Measurements from ENCODE around the gene NAA15. TPM values are rescaled to one million over a fixed set of nuclear protein-coding genes. Genes with fewer than 3 reads are reported as not detected.

NAA15 gene
- total RNA-seq, 2 donors from 2014 or later = 16.5 to 22.8 TPM

DNA sequence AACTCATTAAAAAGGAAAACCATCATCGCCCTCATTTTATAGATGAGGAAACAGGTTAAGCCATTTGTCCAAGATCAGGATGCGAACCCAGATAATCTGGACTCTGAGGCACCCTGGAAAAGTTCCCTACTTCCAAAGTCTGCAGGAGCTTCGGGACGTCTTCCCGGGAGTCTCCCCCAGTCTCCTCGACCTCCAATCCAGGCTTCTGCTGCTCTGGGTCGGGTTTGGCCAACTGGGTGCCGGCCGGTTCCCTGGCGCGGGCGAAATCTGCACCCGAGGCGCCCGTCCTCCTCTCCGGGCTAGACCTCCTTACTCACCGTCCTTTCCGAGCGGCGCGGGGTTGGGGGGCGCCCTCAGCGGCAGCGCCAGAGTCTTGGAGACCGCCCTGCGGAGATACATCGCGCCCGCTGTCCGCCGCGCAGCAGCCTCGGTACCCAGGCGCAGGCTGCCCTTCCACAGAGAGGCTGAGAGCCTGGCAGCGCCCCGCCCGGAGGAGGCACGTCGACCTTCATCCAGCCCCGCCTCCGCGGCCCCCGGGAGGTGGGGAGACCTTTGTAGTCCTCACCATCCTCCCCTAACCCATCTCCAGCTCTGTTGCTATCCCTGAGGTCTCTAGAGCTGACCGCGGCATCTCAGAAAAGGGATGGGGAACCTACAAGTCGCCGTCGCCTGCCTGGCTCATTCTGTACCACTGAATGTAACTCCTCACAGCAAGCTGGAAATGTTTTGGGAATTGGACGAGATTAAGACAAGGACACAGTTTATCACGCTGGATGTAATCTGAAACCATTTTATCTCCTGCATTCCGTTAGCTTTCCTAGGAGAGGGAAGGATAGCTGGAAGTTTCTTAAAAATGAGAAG is 21.3 kb upstream of the NAA15 start, which contains the start of gene MGARP:
MGARP (minus strand) TSS at position 466 of the 861 bp plus-strand sequence; CDS start at position 399, 67 bp downstream.
- no peak within 1 kb of the TSS for H3K27ac ChIP-seq

DNA sequence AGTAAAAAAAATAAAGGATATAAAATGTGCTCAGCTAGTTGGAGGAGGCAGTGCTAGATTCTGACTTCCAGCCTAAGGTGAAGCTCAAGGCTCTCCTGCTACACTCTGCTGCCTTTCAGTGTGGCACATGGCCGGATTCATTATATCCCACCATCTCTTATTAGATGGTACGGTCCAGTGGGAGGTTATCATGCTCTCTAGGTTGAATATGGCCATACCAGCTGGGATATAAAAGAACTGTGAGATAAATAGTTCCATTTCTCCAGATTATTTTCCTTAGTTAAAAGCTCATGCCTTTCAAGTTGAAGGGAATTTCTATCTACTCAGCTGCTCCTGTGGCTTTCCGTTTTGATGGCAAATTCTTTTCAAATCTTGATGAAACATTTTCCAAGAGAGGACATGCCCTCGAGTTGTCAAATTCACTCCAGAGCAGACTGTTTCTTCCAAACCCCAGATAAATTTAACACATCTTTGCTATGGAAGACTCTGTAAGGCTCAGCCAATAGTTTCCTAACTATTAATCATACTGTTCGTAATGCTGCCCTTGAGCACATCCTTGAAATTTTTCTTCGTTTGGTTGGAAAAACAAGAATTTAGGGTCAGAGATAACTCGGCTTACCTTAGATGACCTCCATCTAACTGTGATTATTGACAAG is 19.1 kb upstream of the NAA15 start:
- H3K9me3 ChIP-seq = no peaks in the 10 kb centered on the region
- no peak overlapping the region for H3K4me3 ChIP-seq
- WGBS, 2 donors = 44 to 50% methylated on average over 7 of the region's 7 CpGs
- TF ChIP-seq POLR2A (IDR thresholded peaks at IDR 0.05) = no peak
- peaks cover 12% of the 10 kb centered on the region for H3K4me1 ChIP-seq
- no peak overlapping the region for H3K27ac ChIP-seq
- intact Hi-C loops (cut with DNase I) = no loop called here
- H3K36me3 ChIP-seq (replicated peaks in 1 of 2; ENCODE audit: insufficient read depth in 1 of 2, low read depth in 2 of 2) = no peaks in the 10 kb centered on the region
- DNase-seq (no peak), ATAC-seq (no peak)
- peaks cover 0 to 12% of the 10 kb centered on the region in 2 donors for H3K27me3 ChIP-seq

More for the DNA sequence above, 21.3 kb upstream of the NAA15 start, which contains the start of gene MGARP:
- peak within 1 kb of the TSS in 1 of 2 donors; percentile 25 for H3K4me3 ChIP-seq
- no peaks in the 10 kb centered on the region for H3K36me3 ChIP-seq (replicated peaks in 1 of 2; ENCODE audit: insufficient read depth in 1 of 2, low read depth in 2 of 2)
- intact Hi-C loops (cut with DNase I) = no loop called here
- 8 to 17% methylated on average over 25 to 51 of the region's 51 CpGs for WGBS, 2 donors
- H3K9me3 ChIP-seq = no peaks in the 10 kb centered on the region
- H3K27me3 ChIP-seq = peaks cover 0 to 12% of the 10 kb centered on the region in 2 donors
- H3K4me1 ChIP-seq = peaks cover 12% of the 10 kb centered on the region
- ATAC-seq = no peak
- no peak for TF ChIP-seq POLR2A (IDR thresholded peaks at IDR 0.05)
- DNase-seq = peak in 1 of 4 donors; percentile 29

DNA sequence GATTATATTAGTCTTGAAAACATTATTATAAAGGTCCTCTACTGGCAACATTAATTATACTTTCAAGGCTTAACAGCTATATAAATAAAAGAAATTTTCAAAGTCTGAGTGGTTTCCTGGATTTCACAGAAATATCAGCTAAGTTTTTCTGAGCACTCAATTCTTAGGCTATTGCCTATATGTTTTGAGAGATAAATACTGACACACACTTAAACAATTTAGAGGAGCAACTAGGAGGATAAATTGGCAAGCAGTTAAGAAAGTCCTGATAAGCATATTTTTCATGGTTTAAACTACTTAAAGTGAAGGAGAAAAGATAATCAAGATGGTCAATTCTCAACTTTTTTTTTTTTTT is 18.6 kb upstream of the NAA15 start:
- DNase-seq (no peak), ATAC-seq (no peak)
- TF ChIP-seq POLR2A (IDR thresholded peaks at IDR 0.05) = no peak
- TF ChIP-seq, protein P1, sequence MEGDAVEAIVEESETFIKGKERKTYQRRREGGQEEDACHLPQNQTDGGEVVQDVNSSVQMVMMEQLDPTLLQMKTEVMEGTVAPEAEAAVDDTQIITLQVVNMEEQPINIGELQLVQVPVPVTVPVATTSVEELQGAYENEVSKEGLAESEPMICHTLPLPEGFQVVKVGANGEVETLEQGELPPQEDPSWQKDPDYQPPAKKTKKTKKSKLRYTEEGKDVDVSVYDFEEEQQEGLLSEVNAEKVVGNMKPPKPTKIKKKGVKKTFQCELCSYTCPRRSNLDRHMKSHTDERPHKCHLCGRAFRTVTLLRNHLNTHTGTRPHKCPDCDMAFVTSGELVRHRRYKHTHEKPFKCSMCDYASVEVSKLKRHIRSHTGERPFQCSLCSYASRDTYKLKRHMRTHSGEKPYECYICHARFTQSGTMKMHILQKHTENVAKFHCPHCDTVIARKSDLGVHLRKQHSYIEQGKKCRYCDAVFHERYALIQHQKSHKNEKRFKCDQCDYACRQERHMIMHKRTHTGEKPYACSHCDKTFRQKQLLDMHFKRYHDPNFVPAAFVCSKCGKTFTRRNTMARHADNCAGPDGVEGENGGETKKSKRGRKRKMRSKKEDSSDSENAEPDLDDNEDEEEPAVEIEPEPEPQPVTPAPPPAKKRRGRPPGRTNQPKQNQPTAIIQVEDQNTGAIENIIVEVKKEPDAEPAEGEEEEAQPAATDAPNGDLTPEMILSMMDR (IDR thresholded peaks at IDR 0.05) = no peak
- no peak overlapping the region for H3K4me3 ChIP-seq
- no peaks in the 10 kb centered on the region for H3K9me3 ChIP-seq
- intact Hi-C loops (cut with DNase I) = no loop called here
- H3K27ac ChIP-seq = no peak overlapping the region
- H3K4me1 ChIP-seq = peaks cover 12% of the 10 kb centered on the region
- H3K27me3 ChIP-seq = peaks cover 0 to 12% of the 10 kb centered on the region in 2 donors
- H3K36me3 ChIP-seq (replicated peaks in 1 of 2; ENCODE audit: insufficient read depth in 1 of 2, low read depth in 2 of 2) = no peaks in the 10 kb centered on the region

DNA sequence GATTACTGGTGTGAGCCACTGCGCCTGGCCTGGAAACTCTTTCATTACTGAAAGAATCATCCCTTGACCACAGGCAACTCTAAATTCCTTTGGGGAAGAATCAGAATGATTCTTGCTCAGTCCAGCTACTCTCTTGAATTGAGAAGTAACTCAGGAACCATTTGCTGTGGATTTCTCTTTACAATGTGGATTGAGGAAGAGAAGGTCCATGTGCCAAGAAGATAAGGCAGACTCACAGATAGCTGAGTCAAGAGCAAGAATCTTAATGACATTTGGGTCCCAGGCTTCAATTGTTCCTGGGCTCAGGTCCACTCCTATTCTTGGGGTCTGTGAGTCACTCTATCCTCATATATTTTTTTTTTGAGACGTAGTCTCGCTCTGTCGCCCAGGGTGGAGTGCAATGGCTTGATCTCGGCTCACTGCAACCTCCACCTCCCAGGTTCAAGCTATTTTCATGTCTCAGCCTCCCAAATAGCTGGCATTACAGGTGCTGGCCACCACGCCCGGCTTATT is 15.1 kb upstream of the NAA15 start:
- H3K27me3 ChIP-seq = no peaks in the 10 kb centered on the region
- no peak overlapping the region for H3K4me3 ChIP-seq
- H3K9me3 ChIP-seq = no peaks in the 10 kb centered on the region
- WGBS, 2 donors = 94 to 99% methylated on average over 7 of the region's 7 CpGs
- TF ChIP-seq, protein P1 (IDR thresholded peaks at IDR 0.05) = no peak
- no peak for TF ChIP-seq POLR2A (IDR thresholded peaks at IDR 0.05)
- H3K27ac ChIP-seq = no peak overlapping the region
- no peaks in the 10 kb centered on the region for H3K4me1 ChIP-seq
- peaks cover 0 to 5% of the 10 kb centered on the region in 2 donors for H3K36me3 ChIP-seq (replicated peaks in 1 of 2; ENCODE audit: insufficient read depth in 1 of 2, low read depth in 2 of 2)
- intact Hi-C loops (cut with DNase I) = no loop called here
- ATAC-seq = no peak
- no peak for DNase-seq

DNA sequence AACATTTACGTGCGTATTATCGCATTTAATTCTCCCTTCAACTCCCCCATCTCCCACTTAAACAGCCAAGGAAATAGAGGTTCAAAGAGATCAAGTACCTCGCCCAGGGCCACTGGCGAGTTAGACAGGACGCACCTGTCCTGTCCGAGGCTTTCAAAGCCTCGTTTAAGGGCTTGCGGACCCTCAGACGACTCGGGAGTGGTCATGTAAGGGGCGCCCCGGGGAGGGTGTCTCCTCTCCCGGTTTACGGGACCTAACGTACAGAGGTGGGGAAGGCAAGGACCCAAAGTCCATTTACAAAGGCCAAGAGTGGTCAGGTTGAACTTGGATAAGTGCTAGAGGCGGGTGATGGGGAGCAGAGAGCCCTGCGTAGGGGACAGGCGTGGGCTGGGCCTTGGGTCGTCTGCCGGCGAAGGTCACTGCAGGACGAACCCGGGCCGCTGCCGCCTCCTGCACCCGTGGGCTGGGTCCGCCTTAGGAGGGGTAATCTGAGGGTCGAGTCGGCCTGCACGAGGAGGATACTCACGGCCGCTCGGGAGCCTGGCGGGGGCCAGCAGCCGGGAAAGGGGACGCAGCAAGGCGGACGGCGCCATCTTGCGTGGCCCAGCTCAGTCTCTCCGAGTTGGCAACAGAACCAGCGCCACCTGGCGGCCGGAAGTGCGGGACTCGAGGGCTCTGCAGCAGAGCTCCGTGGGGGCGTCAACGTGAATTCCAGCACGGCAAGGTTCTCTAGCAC is 5.9 kb upstream of the NAA15 start:
- TF ChIP-seq, protein P1 (IDR thresholded peaks at IDR 0.05) = peak; percentile 94 to 97 (median 95)
- TF ChIP-seq POLR2A (IDR thresholded peaks at IDR 0.05) = peak; percentile 46 to 78 (median 73)
- H3K27me3 ChIP-seq = no peaks in the 10 kb centered on the region
- DNase-seq = peak; percentile 96 to 98 (median 97)
- H3K9me3 ChIP-seq = no peaks in the 10 kb centered on the region
- peaks cover 29% of the 10 kb centered on the region for H3K4me1 ChIP-seq
- H3K4me3 ChIP-seq = peak overlapping the region; percentile 74 to 75
- no peaks in the 10 kb centered on the region for H3K36me3 ChIP-seq (replicated peaks in 1 of 2; ENCODE audit: insufficient read depth in 1 of 2, low read depth in 2 of 2)
- ATAC-seq = peak; percentile 96
- H3K27ac ChIP-seq = peak overlapping the region; percentile 78 to 91 (median 86)
- WGBS, 2 donors = 0 to 1% methylated on average over 46 to 51 of the region's 51 CpGs
- intact Hi-C loops (cut with DNase I) = loop anchor here (10.0 kb wide), 1 partner anchor 61 kb away; no protein-coding TSS in a partner anchor
